Rectal smooth muscle tissue (tissue), 1 donor: ENCODE data around the gene YBX2.

Experiments used
- H3K27ac ChIP-seq: one replicate; pipeline ENCODE4 v1.7.0; 2013; ENCODE audit warnings: low read depth, low read length, inconsistent platforms
- H3K27me3 ChIP-seq: one replicate; pipeline ENCODE4 v1.7.0; 2013; ENCODE audit warnings: low read length; ENCODE audit not compliant: control insufficient read depth, insufficient read depth
- H3K36me3 ChIP-seq: one replicate; pipeline ENCODE4 v1.7.0; 2013; ENCODE audit warnings: low read length; ENCODE audit not compliant: control insufficient read depth, insufficient read depth
- H3K4me1 ChIP-seq: one replicate; pipeline ENCODE4 v1.7.0; 2013; ENCODE audit warnings: low read length; ENCODE audit not compliant: control insufficient read depth, insufficient read depth
- H3K4me3 ChIP-seq: one replicate; pipeline ENCODE4 v1.7.0; 2013; ENCODE audit warnings: low read length
- H3K9ac ChIP-seq: one replicate; pipeline ENCODE4 v1.7.0; 2013; ENCODE audit warnings: low read length

Gene YBX2

GRCh38 chr17:7307686-7308624, 13.5 kb upstream of the YBX2 start:
- Histone ChIP-seq H3K36me3 (peaks cover 26% of the 10 kb centered on the region), H3K4me1 (peaks cover 11% of the 10 kb centered on the region), H3K27me3 (no peaks in the 10 kb centered on the region), H3K27ac (peak overlapping the region; percentile 97), H3K9ac (peak overlapping the region; percentile 71), H3K4me3 (peak overlapping the region; percentile 77)

GRCh38 chr17:7306911-7307685, 12.7 kb upstream of the YBX2 start, which contains the start of gene EIF5A:
TSS of gene EIF5A (plus strand) at chr17:7307628. CDS start at chr17:7309636, 2,008 bp downstream.
- peaks cover 11% of the 10 kb centered on the region for H3K4me1 ChIP-seq
- H3K36me3 ChIP-seq, result peaks cover 18% of the 10 kb centered on the region
- H3K27ac ChIP-seq, result peak within 1 kb of the TSS; percentile 97
- peak within 1 kb of the TSS; percentile 77 for H3K4me3 ChIP-seq
- peak within 1 kb of the TSS; percentile 71 for H3K9ac ChIP-seq
- no peaks in the 10 kb centered on the region for H3K27me3 ChIP-seq

- Histone ChIP-seq H3K9ac (no peak overlapping the region), H3K4me1 (peaks cover 6% of the 10 kb centered on the region), H3K27ac (no peak overlapping the region), H3K27me3 (no peaks in the 10 kb centered on the region), H3K36me3 (no peaks in the 10 kb centered on the region), H3K4me3 (no peak overlapping the region)
Measured at GRCh38 chr17:7304179-7304578, 9.7 kb upstream of the YBX2 start.

GRCh38 chr17:7296189-7296861, 1.9 kb upstream of the YBX2 start:
- Histone ChIP-seq H3K9ac (peak overlapping the region; percentile 10), H3K4me1 (peaks cover 31% of the 10 kb centered on the region), H3K27me3 (peaks cover 4% of the 10 kb centered on the region), H3K36me3 (no peaks in the 10 kb centered on the region), H3K4me3 (peak overlapping the region; percentile 39), H3K27ac (peak overlapping the region; percentile 53)

GRCh38 chr17:7295230-7296180, 1.1 kb upstream of the YBX2 start:
- peak overlapping the region; percentile 61 for H3K4me3 ChIP-seq
- H3K4me1 ChIP-seq, result peaks cover 31% of the 10 kb centered on the region
- H3K27ac ChIP-seq, result peak overlapping the region; percentile 53
- H3K36me3 ChIP-seq, result no peaks in the 10 kb centered on the region
- H3K9ac ChIP-seq, result no peak overlapping the region
- H3K27me3 ChIP-seq, result peaks cover 6% of the 10 kb centered on the region

DNA sequence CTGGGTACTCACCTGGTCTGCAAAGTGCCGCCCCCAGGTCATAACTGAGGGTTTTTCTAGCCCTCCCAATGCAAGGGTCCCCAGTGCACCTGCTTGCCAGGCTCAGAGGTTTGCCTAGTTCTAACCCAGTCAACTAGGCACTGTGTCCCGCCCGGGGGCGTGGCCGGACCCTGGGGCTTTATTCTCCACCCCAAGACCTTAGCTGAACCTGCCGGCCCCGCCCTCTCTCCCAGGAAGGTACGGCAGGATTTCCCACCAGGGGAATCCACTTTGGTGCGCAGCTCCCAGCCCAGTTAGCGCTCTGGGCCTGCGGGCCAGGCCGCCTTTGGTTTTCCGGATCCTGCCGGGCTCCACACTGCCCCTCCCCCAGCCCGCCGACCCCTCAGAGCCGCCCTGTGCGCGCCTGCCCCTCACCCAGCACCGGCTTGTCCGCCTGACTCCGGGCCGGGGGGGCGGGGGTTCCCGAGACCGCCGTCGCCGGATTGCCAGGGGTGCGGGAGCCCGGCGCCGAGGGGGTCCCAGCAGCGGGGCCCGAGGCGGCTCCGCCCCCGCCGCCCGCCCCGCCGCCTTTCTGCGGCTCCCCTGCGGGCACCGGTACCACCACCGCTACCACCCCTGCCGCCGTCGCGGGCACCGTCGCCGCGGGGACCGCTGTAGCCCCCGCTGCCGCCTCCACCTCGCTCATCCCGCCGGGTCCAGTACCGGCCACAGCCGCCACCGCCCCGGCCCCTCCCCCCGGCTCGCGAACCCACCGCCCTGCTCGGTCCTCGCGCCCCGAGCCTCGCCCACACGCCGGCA, 424 bp downstream of the YBX2 start:
- Histone ChIP-seq H3K27ac (no peak overlapping the region), H3K4me1 (peaks cover 31% of the 10 kb centered on the region), H3K4me3 (peak overlapping the region; percentile 32), H3K27me3 (peaks cover 6% of the 10 kb centered on the region), H3K9ac (no peak overlapping the region), H3K36me3 (no peaks in the 10 kb centered on the region)

GRCh38 chr17:7293159-7293558, 1.3 kb downstream of the YBX2 start:
- H3K4me3 ChIP-seq, result no peak overlapping the region
- no peak overlapping the region for H3K27ac ChIP-seq
- H3K27me3 ChIP-seq, result peaks cover 6% of the 10 kb centered on the region
- peaks cover 31% of the 10 kb centered on the region for H3K4me1 ChIP-seq
- H3K36me3 ChIP-seq, result no peaks in the 10 kb centered on the region
- no peak overlapping the region for H3K9ac ChIP-seq

- H3K27me3 ChIP-seq, result peaks cover 6% of the 10 kb centered on the region
- peak overlapping the region; percentile 26 for H3K27ac ChIP-seq
Measured at GRCh38 chr17:7292729-7293128, 1.7 kb downstream of the YBX2 start.

DNA sequence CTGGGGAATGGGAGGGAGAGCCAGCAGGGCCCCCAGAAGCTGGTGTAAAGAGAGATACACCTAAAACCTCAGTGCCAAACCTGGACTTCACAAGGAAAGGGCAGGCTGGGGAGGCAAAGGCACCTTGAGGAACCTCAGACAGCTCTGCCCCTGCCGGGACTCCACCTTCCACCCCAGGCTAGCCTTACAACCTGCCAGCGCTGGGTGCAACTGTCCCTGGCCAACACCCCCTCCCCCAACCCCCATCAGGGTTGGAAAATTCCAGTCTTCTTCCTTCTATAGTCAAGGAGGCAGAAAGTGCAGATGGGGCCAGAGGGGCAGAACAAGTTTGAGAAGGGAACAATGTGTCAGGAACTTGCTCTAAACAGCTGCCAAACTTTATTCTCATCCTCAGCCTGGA, 2.2 kb downstream of the YBX2 start:
- no peak overlapping the region for H3K9ac ChIP-seq
- H3K27ac ChIP-seq, result peak overlapping the region; percentile 26
- H3K27me3 ChIP-seq, result peaks cover 6% of the 10 kb centered on the region
- H3K4me3 ChIP-seq, result no peak overlapping the region
- H3K36me3 ChIP-seq, result peaks cover 2% of the 10 kb centered on the region
- H3K4me1 ChIP-seq, result peaks cover 31% of the 10 kb centered on the region

More at GRCh38 chr17:7292729-7293128, 1.7 kb downstream of the YBX2 start:
- no peak overlapping the region for H3K4me3 ChIP-seq
- H3K4me1 ChIP-seq, result peaks cover 31% of the 10 kb centered on the region
- no peak overlapping the region for H3K9ac ChIP-seq
- H3K36me3 ChIP-seq, result peaks cover under 1% of the 10 kb centered on the region

GRCh38 chr17:7290685-7291084, 3.8 kb downstream of the YBX2 start:
- no peak overlapping the region for H3K9ac ChIP-seq
- H3K4me1 ChIP-seq, result peaks cover 22% of the 10 kb centered on the region
- peaks cover 6% of the 10 kb centered on the region for H3K27me3 ChIP-seq
- peaks cover 2% of the 10 kb centered on the region for H3K36me3 ChIP-seq
- no peak overlapping the region for H3K4me3 ChIP-seq
- H3K27ac ChIP-seq, result peak overlapping the region; percentile 3

DNA sequence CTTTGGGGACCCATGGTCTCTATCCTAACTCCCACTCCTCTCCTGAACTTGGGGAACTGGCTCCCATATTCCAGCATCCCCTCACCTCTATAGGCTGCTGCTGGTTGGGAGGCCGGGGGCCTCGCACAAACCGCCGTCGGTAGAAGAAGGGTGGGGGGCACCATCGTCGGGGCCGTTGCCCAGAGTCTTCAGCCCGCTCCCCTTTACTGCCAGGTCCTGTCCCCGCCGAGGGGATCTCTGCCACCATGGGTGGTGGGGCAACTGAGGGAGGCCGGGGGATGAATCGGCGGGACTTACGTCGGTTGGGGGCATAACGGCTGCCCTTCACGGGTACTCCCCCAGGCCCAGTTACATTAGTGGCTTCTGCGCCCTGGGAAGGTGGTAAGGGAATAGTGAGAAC, 4.3 kb downstream of the YBX2 start:
- peaks cover 2% of the 10 kb centered on the region for H3K36me3 ChIP-seq
- peaks cover 6% of the 10 kb centered on the region for H3K27me3 ChIP-seq
- no peak overlapping the region for H3K4me3 ChIP-seq
- H3K27ac ChIP-seq, result peak overlapping the region; percentile 3
- H3K4me1 ChIP-seq, result peaks cover 22% of the 10 kb centered on the region
- no peak overlapping the region for H3K9ac ChIP-seq
